ENCODE results near the gene GARIN5A. TPM values are rescaled to one million over a fixed set of nuclear protein-coding genes. Genes with fewer than 3 reads are reported as not detected.

Gene GARIN5A
- total RNA-seq, 1 donor from 2014 or later = not detected

DNA sequence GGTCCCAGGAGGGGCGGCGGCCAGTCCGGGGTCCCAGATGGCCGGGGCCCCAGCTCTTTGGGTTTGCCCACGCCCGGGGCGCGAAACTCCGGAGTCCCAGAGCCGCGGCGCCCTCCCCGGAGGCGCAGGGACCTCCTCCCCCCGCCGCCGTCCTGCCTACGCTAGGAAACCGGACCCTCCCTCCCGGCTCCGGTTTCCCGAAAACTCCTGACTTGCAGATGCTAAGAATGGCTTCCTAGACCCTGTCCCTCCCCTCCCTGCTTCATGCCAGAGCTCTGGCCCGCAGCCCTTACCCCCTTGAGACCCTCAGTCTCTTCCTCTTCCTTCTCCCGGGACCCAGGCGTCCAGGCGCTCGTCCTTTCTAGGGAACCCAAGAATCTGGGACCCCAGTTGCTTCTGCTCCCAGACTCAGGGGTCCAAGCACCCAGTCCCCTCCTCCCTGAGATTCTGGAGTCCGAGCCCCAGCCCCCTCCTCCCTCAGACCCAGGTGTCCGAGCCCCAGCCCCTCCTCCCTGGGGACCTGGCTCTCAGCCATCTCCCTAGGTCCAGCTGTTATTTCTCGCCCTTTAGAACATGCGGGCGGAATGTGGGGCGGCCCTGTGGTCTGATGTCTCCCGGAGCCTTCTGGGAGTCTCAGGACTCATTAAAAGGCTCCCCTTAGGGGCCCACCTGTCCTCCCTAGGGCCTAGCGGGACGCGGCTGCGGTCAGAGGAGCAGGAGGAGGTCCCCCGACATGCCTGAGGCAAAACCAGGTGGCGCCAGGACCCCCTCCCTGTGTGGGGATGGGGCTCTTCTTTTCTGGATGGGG lies 44.2 kb downstream of the GARIN5A start, which contains the start of gene MYBPC2:
Gene MYBPC2 (plus strand): TSS at position 672 of the 808 bp plus-strand sequence. CDS start 62 bp downstream, at position 734.
- H3K9me3 ChIP-seq = no peaks in the 10 kb centered on the region
- peak within 1 kb of the TSS; percentile 27 for H3K27ac ChIP-seq
- no peaks in the 10 kb centered on the region for H3K27me3 ChIP-seq
- H3K4me1 ChIP-seq = peaks cover 11% of the 10 kb centered on the region
- H3K4me3 ChIP-seq = peak within 1 kb of the TSS; percentile 46 to 47
- DNase-seq (ENCODE audit: extremely low spot score in 2 of 2) = no peak
- no peaks in the 10 kb centered on the region for H3K36me3 ChIP-seq
- intact Hi-C loops (cut with DNase I) = no loop called here
- TF ChIP-seq, protein P1, sequence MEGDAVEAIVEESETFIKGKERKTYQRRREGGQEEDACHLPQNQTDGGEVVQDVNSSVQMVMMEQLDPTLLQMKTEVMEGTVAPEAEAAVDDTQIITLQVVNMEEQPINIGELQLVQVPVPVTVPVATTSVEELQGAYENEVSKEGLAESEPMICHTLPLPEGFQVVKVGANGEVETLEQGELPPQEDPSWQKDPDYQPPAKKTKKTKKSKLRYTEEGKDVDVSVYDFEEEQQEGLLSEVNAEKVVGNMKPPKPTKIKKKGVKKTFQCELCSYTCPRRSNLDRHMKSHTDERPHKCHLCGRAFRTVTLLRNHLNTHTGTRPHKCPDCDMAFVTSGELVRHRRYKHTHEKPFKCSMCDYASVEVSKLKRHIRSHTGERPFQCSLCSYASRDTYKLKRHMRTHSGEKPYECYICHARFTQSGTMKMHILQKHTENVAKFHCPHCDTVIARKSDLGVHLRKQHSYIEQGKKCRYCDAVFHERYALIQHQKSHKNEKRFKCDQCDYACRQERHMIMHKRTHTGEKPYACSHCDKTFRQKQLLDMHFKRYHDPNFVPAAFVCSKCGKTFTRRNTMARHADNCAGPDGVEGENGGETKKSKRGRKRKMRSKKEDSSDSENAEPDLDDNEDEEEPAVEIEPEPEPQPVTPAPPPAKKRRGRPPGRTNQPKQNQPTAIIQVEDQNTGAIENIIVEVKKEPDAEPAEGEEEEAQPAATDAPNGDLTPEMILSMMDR (IDR thresholded peaks at IDR 0.05) = no peak

DNA sequence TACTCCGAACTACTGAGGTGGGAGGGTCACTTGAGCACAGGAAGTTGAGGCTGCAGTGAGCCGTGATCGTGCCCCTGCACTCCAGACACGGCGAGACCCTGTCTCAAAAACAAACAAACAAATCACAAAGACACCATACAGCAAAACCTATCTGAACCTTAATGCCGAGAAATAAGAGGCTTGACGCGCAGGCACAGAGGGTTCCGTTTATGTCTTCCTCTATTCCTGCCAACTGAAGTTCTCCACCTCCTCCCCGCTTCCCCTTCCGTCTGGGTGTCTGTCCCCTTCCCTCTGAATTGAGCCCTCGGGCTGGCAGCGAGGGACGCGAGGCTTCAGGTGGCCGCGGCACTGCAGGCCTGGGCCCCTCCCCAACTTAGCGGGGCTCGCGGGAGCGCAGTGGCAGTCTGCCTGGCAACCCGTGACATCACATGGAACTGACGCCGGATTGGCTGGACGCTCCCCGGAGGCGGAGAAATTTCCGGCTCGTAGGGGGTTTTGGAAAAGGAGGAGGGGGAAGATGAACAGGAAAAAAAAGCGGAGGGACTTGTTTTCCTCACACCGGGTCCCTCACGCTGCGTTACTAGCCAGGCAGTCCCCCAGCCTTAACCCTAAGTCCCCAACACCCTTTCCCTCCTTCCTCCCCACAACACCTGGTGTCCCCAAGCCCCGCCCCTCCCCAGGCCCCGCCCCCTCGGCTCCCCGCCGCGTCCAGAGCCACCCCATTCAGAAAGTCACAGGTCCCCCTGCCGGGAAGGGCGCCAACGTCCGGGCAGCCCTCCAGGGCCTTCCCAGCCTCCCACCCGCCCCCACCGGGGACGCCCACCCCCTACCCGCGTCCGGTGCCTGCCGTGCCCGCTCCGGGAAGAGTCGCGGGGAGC lies 45.1 kb downstream of the GARIN5A start:
- peak overlapping the region; percentile 46 to 47 for H3K4me3 ChIP-seq
- no peaks in the 10 kb centered on the region for H3K36me3 ChIP-seq
- DNase-seq (ENCODE audit: extremely low spot score in 2 of 2) = no peak
- H3K27me3 ChIP-seq = no peaks in the 10 kb centered on the region
- peaks cover 11% of the 10 kb centered on the region for H3K4me1 ChIP-seq
- peak overlapping the region; percentile 27 for H3K27ac ChIP-seq
- intact Hi-C loops (cut with DNase I) = no loop called here
- no peaks in the 10 kb centered on the region for H3K9me3 ChIP-seq
- no peak for TF ChIP-seq POLR2A (IDR thresholded peaks at IDR 0.05)
- peak in 1 of 2 donors; percentile 44 for TF ChIP-seq POLR2AphosphoS5 (IDR thresholded peaks at IDR 0.05; ENCODE audit: insufficient read depth in 1 of 2, low read depth in 1 of 2)

DNA sequence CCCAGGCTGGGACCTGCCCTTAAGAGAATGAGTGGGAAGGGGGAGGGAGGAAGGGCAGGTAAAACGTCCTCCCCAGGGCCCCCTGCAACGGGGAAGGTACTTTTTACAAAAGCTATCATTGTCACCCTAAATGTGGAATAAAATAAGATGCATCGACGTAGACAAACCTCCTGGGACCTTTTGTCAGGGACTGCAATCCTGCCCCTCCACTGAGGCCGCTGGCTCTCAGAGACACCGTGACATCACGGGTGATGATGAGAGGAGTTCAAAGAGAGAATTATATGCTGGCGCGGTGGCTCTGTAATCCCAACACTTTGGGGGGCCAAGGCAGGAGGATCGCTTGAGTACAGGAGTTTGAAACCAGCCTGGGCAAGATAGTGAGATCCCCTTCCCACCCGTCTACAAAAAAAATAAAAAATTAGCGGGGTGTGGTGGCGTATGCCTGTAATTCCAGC lies 45.7 kb downstream of the GARIN5A start:
- Histone ChIP-seq H3K9me3 (no peaks in the 10 kb centered on the region), H3K4me3 (peak overlapping the region in 1 of 2 donors; percentile 47), H3K27me3 (no peaks in the 10 kb centered on the region), H3K27ac (no peak overlapping the region), H3K36me3 (no peaks in the 10 kb centered on the region), H3K4me1 (peaks cover 11% of the 10 kb centered on the region)
- no peak for DNase-seq (ENCODE audit: extremely low spot score in 2 of 2)
- TF ChIP-seq POLR2AphosphoS5 (IDR thresholded peaks at IDR 0.05; ENCODE audit: insufficient read depth in 1 of 2, low read depth in 1 of 2) (no peak), POLR2A (IDR thresholded peaks at IDR 0.05) (no peak)
- TF ChIP-seq, protein P1 (IDR thresholded peaks at IDR 0.05) = no peak
- intact Hi-C loops (cut with DNase I) = no loop called here

DNA sequence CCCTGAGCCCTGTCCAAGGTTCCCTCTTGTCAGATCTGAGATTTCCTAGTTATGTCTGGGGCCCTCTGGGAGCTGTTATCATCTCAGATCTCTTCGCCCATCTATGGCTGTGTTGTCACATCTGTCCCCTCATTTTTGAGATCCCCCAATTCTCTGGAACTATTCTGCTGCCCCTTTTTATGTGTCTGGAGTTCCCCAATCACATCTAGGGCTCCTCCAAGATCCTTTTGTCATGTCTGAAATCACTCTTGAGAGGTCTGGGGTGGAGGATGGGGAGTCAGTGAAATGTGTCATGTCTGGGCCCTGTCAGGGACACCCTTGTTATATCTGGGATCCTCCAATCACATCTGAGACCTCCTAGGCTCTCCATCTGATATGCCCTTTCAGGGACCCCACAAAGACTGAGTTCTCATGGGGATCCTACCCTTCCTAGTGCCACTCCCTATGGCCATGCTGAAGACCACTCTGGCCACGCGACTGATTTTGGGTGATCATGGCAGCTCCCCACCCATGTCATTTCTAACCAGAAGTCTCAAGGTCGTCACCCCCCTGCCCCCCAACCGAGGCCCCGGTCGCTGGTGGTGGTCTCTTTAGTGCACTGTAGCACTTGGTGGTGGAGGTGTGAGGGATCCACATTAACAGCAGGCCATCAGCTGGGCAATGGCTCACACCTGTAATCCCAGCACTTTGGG lies 47.7 kb downstream of the GARIN5A start:
- Histone ChIP-seq H3K4me3 (no peak overlapping the region), H3K27ac (no peak overlapping the region), H3K27me3 (no peaks in the 10 kb centered on the region), H3K4me1 (peaks cover 11% of the 10 kb centered on the region), H3K9me3 (no peaks in the 10 kb centered on the region), H3K36me3 (no peaks in the 10 kb centered on the region)
- DNase-seq (ENCODE audit: extremely low spot score in 2 of 2) = no peak
- intact Hi-C loops (cut with DNase I) = no loop called here
- no peak for TF ChIP-seq POLR2AphosphoS5 (IDR thresholded peaks at IDR 0.05; ENCODE audit: insufficient read depth in 1 of 2, low read depth in 1 of 2)
- no peak for TF ChIP-seq POLR2A (IDR thresholded peaks at IDR 0.05)
- TF ChIP-seq, protein P1 (IDR thresholded peaks at IDR 0.05) = no peak

DNA sequence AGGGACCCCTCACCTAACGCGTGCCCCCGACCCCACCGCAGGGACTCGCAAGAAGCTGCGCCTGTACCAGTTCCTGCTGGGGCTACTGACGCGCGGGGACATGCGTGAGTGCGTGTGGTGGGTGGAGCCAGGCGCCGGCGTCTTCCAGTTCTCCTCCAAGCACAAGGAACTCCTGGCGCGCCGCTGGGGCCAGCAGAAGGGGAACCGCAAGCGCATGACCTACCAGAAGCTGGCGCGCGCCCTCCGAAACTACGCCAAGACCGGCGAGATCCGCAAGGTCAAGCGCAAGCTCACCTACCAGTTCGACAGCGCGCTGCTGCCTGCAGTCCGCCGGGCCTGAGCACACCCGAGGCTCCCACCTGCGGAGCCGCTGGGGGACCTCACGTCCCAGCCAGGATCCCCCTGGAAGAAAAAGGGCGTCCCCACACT lies 48.6 kb downstream of the GARIN5A start:
- Histone ChIP-seq H3K27ac (no peak overlapping the region), H3K36me3 (no peaks in the 10 kb centered on the region), H3K4me3 (peak overlapping the region; percentile 9 to 25), H3K27me3 (no peaks in the 10 kb centered on the region), H3K4me1 (peaks cover 11% of the 10 kb centered on the region), H3K9me3 (no peaks in the 10 kb centered on the region)
- intact Hi-C loops (cut with DNase I) = no loop called here
- TF ChIP-seq, protein P1 (IDR thresholded peaks at IDR 0.05) = no peak
- TF ChIP-seq POLR2A (IDR thresholded peaks at IDR 0.05) (peak in 1 of 2 donors; percentile 25), POLR2AphosphoS5 (IDR thresholded peaks at IDR 0.05; ENCODE audit: insufficient read depth in 1 of 2, low read depth in 1 of 2) (peak in 1 of 2 donors; percentile 62)
- DNase-seq (ENCODE audit: extremely low spot score in 2 of 2) = peak in 1 of 2 donors; percentile 93
